GM18909 (cell line): ENCODE results near the gene LRRC58.
"Not testable (repeated sequence)": the region's sequence is repeated elsewhere in the genome, so short reads cannot be mapped to it uniquely, and the experiment has no call there.

Experiments used
- ATAC-seq: cut with Tn5 transposase; IDR thresholded peaks from one replicate; pipeline ENCODE4 v1.9.1; 2021; ENCODE audit warnings: mild to moderate bottlenecking; ENCODE audit not compliant: unreplicated experiment, poor library complexity

LRRC58 gene

DNA sequence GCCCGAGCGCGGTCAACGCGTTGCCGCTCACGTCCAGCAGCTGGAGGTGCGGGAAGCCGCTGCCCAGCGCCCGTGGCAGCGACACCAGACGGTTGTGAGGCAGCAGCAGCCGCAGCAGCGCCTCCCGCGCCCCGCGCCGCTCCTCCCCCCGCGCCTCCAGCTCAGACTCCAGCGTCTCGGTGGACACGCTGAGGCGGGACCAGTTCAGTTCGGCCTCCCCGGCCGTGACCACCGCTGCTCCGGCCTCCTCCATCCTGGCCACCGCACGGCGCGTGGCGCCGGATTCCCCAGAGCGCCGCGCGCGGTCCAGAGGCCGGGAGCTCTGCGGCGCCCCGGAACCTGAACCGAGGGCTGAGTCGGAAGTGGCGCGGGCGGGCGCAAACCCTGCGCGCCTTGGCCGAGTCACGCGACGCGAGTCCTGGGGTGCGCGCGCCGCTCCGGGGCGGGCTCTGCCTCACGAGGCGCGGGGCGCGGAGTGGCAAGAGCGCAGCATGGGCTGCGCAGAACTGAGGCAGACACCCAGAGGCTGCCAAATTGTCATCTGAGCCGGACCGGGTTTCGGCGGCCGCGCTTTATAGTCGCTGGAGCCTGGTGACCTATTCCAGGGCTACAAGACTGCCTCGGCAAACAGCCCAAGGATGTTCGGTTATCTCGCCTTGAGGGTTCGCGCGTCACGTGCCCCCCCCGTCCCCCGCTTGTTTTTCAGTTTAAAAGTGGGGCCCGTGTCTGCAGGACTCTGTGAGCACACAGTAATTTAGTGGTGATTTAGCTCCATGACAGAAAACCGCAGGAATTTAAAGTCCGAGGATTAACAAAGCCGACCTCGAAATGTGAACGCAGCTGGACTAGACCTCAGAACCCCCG is at the start of gene LRRC58:
LRRC58 (minus strand) TSS at position 364 of the 864 bp plus-strand sequence; CDS start at position 253, 111 bp downstream.
- peak; percentile 89 for ATAC-seq

DNA sequence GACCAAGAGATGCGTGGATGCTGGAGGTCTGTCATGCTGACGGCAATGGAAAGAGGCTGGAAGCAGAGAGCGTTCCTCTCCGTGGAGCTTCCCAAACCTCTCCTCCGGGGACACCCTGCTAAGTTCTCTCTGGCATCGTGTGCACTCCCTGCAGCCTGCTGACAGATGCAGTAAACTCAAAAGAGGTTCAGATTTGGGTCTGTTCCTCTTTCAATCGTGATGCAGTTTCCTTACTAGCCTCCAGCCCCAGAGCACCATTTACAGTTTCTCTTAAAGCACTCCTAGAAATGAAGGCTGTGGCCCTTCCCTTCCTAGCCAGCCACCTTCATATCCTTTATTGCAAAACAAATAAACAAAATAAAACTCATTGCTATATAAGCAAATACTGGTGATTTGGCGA is 47.3 kb upstream of the LRRC58 start:
- no peak for ATAC-seq

- ATAC-seq: no peak
These were observed 45.2 kb upstream of the LRRC58 start for GRCh38 chr3:120394347-120394746.

DNA sequence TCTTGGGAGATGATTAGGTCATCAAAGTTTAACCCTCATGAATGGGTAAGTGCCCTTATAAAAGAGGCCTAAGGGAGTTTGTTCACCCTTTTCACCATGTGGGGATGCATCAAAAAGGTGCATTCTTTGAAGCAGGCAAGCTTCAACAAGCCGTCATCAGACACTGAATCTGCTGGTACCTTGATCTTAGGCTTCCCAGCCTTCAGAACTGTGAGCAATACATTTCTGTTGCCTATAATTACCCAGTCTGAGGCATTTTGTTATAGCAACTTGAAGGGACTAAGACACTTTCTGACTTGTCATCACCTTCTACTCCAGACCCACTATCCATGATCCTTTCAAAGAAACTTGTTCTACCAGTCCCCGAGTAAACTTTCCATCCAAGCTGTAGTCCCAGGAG is 44.6 kb upstream of the LRRC58 start:
- no peak for ATAC-seq

DNA sequence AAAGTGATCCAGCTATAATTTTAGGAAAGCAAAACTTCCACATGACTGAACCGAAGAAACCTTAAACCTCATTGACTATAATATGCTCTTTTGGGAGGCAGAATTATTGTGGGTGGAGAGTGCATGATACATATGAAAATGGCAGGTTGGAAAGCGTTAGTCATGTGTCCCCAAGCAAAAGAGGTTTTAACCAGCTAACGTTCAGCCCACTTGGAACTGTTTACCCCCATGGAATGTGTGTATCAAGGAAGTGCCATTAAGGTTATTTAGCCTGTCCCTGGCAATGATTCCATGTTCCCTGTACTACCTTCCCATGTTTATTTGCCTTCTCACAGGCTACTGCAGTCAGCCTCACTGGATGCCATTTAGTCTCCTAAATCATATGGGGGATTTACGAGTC is 44.1 kb upstream of the LRRC58 start:
- ATAC-seq: no peak

DNA sequence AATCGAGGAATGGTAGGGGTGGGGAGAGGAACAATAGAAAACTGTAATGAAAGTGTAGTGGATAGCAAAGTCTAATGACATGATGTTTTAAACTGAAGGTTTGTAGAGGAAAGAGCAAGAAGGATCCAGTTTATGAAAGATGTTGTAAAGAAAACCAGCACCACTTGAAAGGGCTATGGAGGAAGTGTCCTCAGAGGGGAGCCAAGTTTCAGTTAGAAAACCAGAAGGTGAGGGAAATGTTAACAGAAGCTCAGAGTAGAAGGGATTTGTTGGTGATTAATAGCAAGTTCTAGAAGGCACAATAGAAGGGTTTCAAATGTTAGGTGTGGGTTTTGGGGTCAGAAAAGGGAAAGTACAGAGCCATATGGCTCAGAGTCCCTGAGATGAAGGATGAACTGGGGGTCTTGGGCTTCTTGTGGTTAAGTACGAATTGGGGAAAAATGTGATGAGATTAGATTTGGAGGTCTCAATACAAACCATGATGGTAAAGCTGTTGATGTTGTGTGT is 33.8 kb upstream of the LRRC58 start:
- ATAC-seq: no peak

DNA sequence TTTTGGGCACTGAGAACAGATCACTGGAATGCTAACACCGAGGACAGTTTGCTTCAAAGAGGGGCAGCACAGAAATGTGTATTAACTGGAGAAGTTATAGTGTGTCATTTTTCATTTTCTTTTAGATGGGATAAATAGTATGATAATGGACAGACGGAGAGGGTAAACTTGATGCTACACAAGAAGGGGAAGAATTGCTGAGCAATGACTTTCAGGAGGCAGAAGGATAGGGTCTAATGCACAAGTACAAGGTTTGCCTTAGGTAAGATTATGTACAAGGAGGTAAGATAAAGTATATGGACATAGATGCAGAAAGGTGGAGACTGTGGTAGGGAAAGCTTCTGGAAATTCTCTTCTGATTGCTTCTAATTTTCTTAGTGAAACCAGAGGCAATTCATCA is 32.3 kb upstream of the LRRC58 start:
- ATAC-seq: no peak

DNA sequence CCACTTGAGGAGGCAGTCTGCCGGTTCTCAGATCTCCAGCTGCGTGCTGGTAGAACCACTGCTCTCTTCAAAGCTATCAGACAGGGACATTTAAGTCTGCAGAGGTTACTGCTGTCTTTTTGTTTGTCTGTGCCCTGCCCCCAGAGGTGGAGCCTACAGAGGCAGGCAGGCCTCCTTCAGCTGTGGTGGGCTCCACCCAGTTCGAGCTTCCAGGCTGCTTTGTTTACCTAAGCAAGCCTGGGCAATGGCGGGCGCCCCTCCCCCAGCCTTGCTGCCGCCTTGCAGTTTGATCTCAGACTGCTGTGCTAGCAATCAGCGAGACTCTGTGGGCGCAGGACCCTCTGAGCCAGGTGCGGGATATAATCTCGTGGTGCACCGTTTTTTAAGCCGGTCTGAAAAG is 28.8 kb upstream of the LRRC58 start:
- not testable (repeated sequence) for ATAC-seq

- ATAC-seq: peak; percentile 60
These were observed 21.3 kb upstream of the LRRC58 start for GRCh38 chr3:120370463-120370862.

DNA sequence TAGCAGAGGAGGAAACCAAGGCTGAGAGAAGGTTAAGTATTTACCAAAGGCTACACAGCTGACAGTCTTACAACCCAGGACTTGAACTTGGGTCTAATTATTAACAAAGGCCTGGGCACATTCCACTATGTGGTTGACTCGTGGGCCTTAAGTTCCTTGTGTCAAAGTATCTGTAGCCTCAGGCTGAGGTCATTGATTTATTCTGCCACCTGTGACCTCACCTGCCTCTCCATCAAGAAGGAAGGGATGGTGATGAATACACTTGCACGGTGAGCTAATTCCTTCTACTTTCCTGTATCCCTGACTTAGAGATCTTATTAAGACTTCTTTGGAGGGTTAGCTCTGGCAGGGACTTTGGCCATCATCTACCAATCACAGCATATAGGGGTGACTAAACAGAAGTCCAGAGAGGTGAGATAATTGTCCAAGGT is 19.9 kb upstream of the LRRC58 start:
- ATAC-seq: peak; percentile 97

DNA sequence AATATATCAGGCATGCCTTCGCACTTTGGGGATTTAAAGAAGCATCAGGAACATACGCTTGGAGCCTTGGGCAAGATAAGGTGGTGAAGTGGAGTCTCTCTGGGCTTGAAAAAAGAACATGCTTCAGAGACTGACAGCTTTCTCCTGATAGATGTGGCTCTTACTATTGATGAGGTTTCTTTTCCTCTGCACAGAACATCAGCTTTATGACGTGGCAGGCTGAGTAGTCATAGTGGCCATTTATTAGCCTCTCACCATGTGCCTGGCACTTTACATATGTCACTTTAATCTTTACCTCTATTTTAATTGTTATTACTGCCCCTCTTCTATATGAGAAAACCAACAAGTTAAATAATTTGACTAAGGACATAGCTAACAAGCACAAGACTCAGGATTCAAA is 19.0 kb upstream of the LRRC58 start:
- peak; percentile 36 for ATAC-seq

DNA sequence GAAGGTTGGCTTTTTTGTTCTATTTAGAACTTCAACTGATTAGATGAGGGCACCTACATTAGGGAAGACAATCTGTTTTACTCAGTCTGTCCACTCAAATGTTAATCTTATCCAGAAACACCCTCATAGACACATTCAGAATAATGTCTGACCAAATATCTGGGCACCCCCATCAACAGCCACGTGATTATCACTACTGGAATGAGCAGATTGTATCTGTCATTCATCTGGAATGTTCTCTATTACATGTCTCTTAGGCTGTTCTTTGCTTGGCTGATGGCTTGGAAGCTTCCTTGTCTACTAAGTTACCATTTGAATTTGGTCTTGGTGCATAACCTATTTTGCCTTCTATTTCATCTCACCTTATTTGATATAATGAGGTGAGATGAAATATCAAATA is 15.7 kb upstream of the LRRC58 start:
- no peak for ATAC-seq

- no peak for ATAC-seq
These were observed 14.9 kb upstream of the LRRC58 start for GRCh38 chr3:120364101-120364500.

DNA sequence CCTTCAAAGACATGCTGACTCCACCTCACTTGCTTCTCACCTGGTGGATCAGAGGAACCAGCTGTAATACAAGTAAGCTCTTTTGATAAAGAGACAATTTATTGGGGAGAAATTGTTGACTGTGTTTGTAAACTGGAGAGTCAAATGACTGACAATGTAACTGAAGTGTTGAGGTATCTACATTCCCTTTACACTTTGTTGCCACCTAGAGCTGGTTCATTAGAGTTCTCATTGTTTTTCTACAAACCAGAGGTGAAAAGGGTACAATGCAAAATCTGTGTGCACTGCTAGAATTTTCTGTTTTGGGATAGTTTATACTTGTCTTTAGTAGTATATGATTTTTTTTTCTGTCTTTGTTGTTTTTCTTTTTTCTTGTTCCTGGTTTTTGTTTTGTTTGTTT is 8.7 kb upstream of the LRRC58 start:
- ATAC-seq: no peak

DNA sequence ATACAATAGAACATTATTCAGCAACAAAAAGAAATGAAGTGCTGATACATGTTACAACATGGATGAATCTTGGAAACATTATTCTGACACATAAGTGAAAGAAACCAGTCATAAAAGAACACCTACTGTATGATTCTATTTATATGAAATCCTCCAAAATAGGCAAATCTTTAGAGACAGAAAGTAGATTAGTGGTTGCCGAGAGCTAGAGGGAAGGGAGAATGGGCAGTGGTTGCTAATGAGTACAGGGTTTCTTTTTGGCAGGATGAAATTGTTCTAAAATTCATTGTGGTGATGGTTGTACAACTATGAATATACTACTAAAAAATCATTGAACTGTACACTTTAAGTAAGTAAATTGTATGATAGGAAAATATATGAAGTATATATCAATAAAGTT is 6.3 kb upstream of the LRRC58 start:
- ATAC-seq: no peak

- ATAC-seq: no peak
These were observed 4.3 kb upstream of the LRRC58 start for GRCh38 chr3:120353463-120353862.

- ATAC-seq: no peak
These were observed 2.9 kb upstream of the LRRC58 start for GRCh38 chr3:120352017-120352416.

DNA sequence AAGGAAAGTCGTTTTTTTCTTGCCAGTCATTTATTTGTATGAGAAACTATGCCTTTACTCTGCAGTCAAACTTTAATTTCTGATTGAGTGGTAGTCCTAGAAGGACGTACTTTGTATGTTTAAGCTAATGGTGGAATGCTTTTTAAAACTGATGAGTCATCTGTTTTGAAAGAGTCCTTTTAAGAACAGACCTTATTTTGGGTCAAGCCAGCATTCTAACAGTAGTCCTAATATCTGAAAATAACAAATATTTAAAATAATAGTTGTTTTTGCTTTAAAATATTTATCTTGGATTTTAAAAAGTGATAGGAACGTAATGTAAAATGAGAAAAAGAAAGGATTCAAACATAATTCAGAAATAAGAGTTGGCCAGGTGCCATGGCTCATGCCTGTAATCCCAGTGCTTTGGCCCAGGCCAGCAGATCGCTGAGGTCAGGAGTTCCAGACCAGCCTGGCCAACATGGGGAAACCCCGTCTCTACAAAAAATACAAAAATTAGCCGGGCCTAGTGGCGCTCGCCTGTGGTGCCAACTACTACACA is 1.3 kb upstream of the LRRC58 start:
- ATAC-seq: no peak

DNA sequence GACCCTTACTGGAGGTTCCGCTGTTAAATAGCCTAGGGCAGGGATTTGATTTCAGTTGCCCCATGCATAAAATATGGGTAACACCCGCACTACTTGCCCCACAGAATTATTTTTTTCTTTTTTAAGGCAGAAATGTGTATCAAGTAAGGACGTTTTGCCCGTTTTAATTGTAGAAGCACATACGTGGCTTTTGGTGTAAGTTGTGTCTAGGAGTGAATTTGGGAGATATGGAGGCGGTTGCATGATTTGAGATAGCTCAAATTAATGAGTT is 636 bp upstream of the LRRC58 start:
- no peak for ATAC-seq

DNA sequence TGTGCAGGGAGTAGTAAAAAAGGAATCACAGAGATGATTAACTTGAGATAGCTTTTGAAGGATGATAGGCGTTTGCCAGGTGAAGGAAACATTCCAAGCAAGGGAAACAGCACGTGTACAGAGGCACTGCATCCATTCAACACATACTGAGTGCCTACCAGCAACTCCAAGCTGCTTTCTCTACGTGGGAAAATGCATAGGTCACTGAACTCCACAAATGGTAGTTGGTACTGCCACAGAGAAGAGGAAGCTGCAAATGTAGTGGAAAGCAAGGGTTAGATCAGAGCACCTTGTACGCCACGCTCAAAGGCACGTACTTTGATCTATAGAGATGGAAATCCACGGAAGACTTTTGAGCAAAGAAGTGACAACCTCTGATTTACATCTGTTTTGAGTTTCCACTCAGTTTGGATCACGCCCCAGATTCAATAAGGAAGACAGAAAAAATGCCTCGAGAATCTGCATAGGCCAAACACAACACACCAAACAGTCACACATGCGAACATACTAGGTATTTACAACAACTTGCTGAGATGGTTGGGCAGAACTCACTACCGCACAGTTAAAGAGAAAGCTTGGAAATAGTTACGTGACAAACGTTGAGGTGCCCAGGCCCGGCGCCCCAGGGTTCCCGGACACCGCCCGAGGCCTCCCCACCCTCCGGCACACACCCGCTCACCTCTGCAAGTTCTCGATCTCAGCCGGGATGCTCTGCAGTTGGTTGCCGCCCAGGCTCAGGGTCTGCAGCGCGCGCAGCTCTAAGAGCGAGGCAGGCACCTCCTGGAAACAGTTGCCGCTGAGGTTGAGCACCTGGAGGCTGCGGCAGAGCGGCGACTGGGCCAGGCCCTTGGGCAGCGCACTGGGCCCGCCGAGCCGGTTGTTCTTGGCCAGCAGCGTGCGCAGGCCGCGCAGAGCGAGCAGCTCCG is 826 bp downstream of the LRRC58 start:
- ATAC-seq: peak; percentile 61

GRCh38 chr3:120344349-120344748 is 4.8 kb downstream of the LRRC58 start:
- ATAC-seq: no peak
